Measurements from ENCODE around the gene ZFR2. TPM values are rescaled to one million over a fixed set of nuclear protein-coding genes. Genes with fewer than 3 reads are reported as not detected.

The ZFR2 gene
- total and polyA plus RNA-seq, 2 of the 8 experiments (the other 6 are each of a cell fraction or from before 2014, with no cell fraction given) = 14.5 to 28.4 TPM

DNA sequence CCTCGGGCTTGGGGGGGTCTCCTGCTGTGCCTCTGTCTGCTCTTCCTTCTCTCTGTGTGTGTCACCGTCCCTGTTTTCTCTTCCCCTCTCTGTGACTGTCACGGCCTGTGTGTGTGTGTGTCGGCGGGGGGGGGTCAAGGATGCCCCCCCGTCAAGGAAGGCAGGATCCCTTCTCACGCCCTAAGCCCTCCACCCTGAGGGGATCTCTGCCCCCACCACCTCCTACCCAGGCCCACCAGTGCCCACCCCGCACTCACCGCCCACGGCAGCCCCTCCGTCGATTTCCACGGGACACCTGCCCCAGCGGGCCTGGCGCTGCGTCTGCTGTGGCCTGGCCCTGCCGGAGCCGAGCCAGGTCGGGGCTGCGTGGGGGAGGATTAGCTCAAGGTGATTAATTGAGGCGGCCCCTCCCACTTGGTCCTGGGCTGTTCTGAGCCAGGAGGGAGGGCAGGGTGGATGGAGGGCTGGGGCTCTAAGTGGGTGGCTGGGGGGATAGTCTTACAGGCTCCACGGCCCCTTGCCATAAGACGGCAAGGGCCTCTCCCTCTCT, 96.9 kb downstream of the ZFR2 start, which contains the start of gene RAX2 (continued):
- TF ChIP-seq SP4 (IDR thresholded peaks at IDR 0.05; ENCODE audit: low read length) (no peak), MAFK (IDR thresholded peaks at IDR 0.05; ENCODE audit: low read depth, low read length) (no peak), GTF2F1 (IDR thresholded peaks at IDR 0.05; ENCODE audit: borderline replicate concordance, low read depth, low read length) (no peak), HDAC6 (IDR thresholded peaks at IDR 0.05; ENCODE audit: low read depth, low read length) (no peak)
- TF ChIP-seq, protein P1, sequence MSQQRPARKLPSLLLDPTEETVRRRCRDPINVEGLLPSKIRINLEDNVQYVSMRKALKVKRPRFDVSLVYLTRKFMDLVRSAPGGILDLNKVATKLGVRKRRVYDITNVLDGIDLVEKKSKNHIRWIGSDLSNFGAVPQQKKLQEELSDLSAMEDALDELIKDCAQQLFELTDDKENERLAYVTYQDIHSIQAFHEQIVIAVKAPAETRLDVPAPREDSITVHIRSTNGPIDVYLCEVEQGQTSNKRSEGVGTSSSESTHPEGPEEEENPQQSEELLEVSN (IDR thresholded peaks at IDR 0.05) = no peak

All from H1 (cell line).